ENCODE measurements around the gene PLEKHG4B. TPM values are rescaled to one million over a fixed set of nuclear protein-coding genes. Genes with fewer than 3 reads are reported as not detected.

The PLEKHG4B gene
- total and polyA plus RNA-seq, 7 donors: 0.01 TPM; not detected in 6

DNA sequence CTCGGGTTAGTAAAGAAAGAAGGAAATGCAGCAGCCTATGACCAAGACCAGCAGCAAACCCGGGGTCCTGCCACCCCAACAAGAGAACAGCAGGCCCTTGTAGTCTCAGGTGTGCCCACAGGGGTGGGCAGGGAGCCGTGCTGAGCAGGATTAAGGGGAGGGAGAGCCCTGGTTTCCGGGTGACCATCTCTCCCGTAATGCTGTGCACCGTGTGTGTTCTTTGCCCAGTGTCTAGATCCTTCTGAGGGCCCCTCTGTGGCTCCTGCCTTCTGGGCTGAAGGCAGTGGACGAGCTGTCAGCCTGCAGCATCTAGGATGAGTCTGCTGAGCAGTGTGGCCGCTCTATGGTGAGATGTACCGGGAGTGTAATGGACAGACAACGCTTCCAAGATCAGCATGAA lies 12.7 kb upstream of the PLEKHG4B start:
- DNase-seq (no peak), ATAC-seq (no peak)
- Histone ChIP-seq H3K4me3 (no peak overlapping the region), H3K27me3 (ENCODE audit: insufficient read depth in 3 of 3, low read length in 2 of 3) (peaks cover 0 to 51% (median 5%) of the 10 kb centered on the region in 3 donors), H3K9me3 (no peaks in the 10 kb centered on the region), H3K27ac (no peak overlapping the region), H3K36me3 (ENCODE audit: insufficient read depth in 1 of 2, low read depth in 1 of 2) (no peaks in the 10 kb centered on the region), H3K4me1 (no peaks in the 10 kb centered on the region)
- 60 to 75% (median 71%) methylated on average over 10 of the region's 10 CpGs for WGBS, 3 donors
- TF ChIP-seq, protein P1, sequence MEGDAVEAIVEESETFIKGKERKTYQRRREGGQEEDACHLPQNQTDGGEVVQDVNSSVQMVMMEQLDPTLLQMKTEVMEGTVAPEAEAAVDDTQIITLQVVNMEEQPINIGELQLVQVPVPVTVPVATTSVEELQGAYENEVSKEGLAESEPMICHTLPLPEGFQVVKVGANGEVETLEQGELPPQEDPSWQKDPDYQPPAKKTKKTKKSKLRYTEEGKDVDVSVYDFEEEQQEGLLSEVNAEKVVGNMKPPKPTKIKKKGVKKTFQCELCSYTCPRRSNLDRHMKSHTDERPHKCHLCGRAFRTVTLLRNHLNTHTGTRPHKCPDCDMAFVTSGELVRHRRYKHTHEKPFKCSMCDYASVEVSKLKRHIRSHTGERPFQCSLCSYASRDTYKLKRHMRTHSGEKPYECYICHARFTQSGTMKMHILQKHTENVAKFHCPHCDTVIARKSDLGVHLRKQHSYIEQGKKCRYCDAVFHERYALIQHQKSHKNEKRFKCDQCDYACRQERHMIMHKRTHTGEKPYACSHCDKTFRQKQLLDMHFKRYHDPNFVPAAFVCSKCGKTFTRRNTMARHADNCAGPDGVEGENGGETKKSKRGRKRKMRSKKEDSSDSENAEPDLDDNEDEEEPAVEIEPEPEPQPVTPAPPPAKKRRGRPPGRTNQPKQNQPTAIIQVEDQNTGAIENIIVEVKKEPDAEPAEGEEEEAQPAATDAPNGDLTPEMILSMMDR (IDR thresholded peaks at IDR 0.05): no peak
- intact Hi-C loops (cut with DNase I): no loop called here

DNA sequence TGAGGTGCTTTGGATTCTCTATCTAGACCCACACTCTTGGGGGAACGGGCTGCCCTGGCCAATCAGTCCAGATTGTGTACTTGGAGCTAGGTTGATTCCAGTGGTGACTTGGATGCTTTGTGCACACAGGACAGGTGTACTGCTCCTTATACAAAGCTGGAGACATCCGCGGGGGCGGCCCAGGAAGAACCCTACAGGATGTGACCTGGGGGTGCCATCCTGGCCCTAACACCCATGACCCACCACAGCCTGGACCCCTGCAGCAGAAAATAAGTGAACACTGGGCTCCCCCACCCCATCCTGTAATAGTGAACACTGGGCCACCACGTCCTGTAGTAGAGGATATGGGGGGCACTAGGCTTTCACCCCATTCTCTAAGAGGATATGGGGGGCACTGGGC lies 12.1 kb upstream of the PLEKHG4B start:
- intact Hi-C loops (cut with DNase I): no loop called here
- Histone ChIP-seq H3K36me3 (ENCODE audit: insufficient read depth in 1 of 2, low read depth in 1 of 2) (no peaks in the 10 kb centered on the region), H3K4me3 (no peak overlapping the region), H3K27me3 (ENCODE audit: insufficient read depth in 3 of 3, low read length in 2 of 3) (peaks cover 0 to 48% (median 5%) of the 10 kb centered on the region in 3 donors), H3K9me3 (no peaks in the 10 kb centered on the region), H3K4me1 (no peaks in the 10 kb centered on the region), H3K27ac (no peak overlapping the region)
- no peak for DNase-seq
- 81 to 89% (median 81%) methylated on average over 5 of the region's 5 CpGs for WGBS, 3 donors
- TF ChIP-seq, protein P1 (IDR thresholded peaks at IDR 0.05): no peak
- ATAC-seq: no peak

DNA sequence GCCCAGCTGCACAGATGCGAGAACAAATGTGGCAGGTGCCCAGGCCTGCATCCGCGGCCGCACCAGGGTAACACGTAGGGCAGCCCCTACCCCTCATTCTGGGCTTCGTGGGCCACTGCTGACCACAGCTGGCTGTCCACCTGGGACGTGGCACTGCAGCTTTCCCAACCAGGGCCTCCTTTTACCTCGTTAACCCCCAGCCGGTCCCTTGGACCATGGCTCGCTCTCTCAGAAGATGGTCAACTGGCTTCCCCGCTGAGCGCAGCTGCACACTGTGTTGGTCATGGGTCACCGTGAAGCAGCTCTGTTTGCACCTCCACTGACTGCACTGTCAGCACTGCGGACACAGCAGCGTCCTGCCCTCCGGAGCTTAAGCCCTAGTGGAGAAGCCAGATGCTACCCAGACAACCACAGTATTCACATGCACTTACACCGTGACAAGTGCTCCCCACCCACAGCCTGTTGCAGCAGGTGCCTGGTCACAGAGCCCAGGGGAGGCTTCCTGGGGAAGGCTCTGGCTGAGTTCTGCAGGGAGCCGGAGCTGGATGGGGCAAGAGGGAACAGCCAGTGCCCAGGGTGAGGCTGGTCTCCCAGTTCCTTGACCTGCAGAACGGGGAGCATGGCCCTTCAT lies 10.5 kb upstream of the PLEKHG4B start:
- intact Hi-C loops (cut with DNase I): no loop called here
- ATAC-seq: no peak
- no peak overlapping the region for H3K4me3 ChIP-seq
- WGBS, 3 donors: 43 to 51% (median 46%) methylated on average over 19 of the region's 19 CpGs
- no peaks in the 10 kb centered on the region for H3K36me3 ChIP-seq (ENCODE audit: insufficient read depth in 1 of 2, low read depth in 1 of 2)
- H3K4me1 ChIP-seq: no peaks in the 10 kb centered on the region
- no peak overlapping the region for H3K27ac ChIP-seq
- DNase-seq: no peak
- peaks cover 0 to 33% (median 2%) of the 10 kb centered on the region in 3 donors for H3K27me3 ChIP-seq (ENCODE audit: insufficient read depth in 3 of 3, low read length in 2 of 3)
- no peaks in the 10 kb centered on the region for H3K9me3 ChIP-seq
- TF ChIP-seq, protein P1 (IDR thresholded peaks at IDR 0.05): no peak

- Histone ChIP-seq H3K27me3 (ENCODE audit: insufficient read depth in 3 of 3, low read length in 2 of 3) (peaks cover 0 to 32% (median 2%) of the 10 kb centered on the region in 3 donors), H3K36me3 (ENCODE audit: insufficient read depth in 1 of 2, low read depth in 1 of 2) (no peaks in the 10 kb centered on the region), H3K27ac (no peak overlapping the region), H3K4me1 (no peaks in the 10 kb centered on the region), H3K9me3 (no peaks in the 10 kb centered on the region), H3K4me3 (no peak overlapping the region)
- ATAC-seq (no peak), DNase-seq (no peak)
- TF ChIP-seq, protein P1 (IDR thresholded peaks at IDR 0.05): no peak
- WGBS, 3 donors: 7 to 13% (median 9%) methylated on average over 9 of the region's 9 CpGs
- intact Hi-C loops (cut with DNase I): no loop called here
These were observed 9.9 kb upstream of the PLEKHG4B start for GRCh38 chr5:82097-82496.

DNA sequence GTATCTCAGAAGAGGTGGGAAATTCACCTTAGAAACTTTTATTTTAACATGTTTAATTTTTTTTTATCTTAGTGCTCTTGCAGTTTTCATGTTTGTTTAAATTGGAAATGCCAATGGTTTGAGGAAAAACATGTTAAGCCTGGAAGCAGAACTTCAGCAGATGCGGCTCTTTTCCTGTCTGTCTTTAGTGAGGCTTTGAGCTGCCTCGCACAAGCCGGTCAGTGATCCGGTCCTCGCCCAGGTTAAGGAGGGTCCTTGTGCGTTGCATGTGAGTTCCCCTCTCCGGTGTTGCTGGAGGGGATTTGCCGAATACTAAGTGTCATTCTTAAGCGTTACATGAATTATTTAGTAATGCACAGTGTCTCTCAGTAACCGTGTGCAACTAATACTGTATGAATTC lies 9.4 kb upstream of the PLEKHG4B start:
- no peaks in the 10 kb centered on the region for H3K9me3 ChIP-seq
- intact Hi-C loops (cut with DNase I): no loop called here
- 25 to 41% (median 27%) methylated on average over 10 of the region's 10 CpGs for WGBS, 3 donors
- no peak overlapping the region for H3K4me3 ChIP-seq
- H3K36me3 ChIP-seq (ENCODE audit: insufficient read depth in 1 of 2, low read depth in 1 of 2): no peaks in the 10 kb centered on the region
- DNase-seq (no peak), ATAC-seq (no peak)
- no peaks in the 10 kb centered on the region for H3K4me1 ChIP-seq
- TF ChIP-seq, protein P1 (IDR thresholded peaks at IDR 0.05): no peak
- H3K27ac ChIP-seq: no peak overlapping the region
- H3K27me3 ChIP-seq (ENCODE audit: insufficient read depth in 3 of 3, low read length in 2 of 3): peaks cover 0 to 28% (median 2%) of the 10 kb centered on the region in 3 donors
